HG03108 (cell line): ENCODE data around the gene LRMDA.

ENCODE experiments used
- ATAC-seq: cut with Tn5 transposase; IDR thresholded peaks from one replicate; pipeline ENCODE4 v1.9.1; 2021; ENCODE audit warnings: moderate library complexity; ENCODE audit not compliant: unreplicated experiment

Gene LRMDA

DNA sequence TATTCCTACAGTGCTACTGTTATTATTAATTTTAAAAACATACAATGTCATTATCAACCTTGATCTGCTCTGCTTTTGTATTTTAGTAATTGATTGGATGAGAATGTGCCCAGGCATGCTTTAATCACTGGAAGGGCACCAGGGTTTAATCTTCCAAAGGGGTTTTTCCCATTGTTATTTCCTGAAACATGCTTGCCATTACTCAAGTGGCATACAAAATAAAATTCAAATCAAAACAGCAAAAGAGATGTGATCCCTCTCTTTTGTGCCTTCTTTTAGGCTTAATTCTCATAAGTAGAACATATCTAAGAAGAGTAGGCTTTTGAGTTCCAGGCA, 963.3 kb downstream of the LRMDA start:
- ATAC-seq, result no peak

DNA sequence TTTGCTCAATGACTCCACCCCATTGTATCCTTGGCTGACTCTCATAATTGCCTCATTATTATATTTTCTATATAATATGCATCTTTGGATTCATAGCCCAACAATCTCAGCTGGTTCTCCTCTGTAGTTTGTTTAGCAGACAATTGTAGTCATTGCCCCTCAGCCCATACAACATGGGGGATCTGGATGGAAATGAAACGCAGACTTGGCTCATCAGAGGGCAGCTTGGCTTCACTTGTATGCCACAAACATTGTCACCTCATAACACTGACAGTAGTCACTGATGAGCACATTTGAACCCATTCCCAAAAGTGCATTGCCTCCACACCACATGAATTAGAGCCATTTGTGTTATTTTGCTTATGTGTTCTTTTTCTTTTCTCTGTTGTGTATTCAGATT, 963.8 kb downstream of the LRMDA start:
- ATAC-seq, result no peak

DNA sequence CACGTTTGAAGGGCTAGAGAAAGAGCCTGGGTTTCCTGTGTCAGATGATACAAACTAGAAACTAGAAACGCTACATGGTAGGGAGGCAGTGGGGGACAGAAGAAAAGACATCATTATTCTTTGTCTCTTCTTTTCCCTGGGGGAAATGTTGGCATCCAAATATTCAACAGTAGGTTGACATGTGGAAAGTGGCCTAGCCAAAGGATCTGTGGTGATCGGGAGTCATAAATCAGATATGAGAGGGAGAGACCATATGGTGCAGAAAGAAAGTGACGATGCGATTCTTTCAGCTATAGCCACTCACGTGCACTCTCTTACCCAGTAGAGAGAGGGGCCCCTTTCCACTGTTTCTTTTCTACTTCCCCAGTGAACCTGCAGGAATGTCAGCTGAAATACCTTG, 964.7 kb downstream of the LRMDA start:
- ATAC-seq, result no peak

DNA sequence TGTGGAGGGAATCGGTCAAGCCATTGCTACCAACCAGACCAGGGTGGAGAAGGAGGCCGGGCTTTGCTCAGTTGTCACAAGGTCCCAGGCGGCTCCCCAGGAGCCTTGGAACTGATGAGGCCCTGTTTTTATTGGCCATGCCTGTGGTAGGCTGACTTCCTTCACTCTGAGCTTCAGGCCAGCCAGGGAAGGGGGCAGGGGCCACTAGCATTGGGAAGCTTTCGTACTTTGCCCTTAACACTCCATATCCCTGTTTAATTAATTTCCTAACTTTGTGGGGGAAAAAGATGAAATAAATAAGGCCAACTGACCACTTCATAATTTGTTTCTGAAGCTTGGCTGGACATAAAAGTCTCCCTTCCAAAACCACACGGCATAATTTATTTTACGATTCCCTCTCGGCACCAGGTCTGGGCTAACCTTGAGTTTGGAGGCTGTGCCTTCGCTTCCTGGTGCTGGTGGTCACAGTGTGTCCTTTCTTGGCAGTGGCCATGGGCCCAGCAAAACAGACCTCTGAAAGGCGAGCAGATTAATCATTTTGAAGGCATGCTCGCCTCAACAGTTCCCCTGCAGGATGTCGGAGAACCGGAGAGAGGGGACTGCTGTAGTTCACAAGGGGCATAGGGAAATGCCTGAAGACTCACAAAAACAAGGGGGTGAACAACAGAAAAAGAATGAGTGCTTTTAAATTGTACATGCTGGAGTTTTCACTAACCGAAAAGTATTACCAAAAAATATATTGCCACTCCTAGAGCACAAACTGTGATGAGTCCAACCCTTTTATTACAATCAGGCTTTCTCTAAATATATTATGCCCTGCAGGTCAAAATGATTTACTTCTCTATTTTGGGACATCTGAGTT, 966.0 kb downstream of the LRMDA start:
- ATAC-seq, result no peak

DNA sequence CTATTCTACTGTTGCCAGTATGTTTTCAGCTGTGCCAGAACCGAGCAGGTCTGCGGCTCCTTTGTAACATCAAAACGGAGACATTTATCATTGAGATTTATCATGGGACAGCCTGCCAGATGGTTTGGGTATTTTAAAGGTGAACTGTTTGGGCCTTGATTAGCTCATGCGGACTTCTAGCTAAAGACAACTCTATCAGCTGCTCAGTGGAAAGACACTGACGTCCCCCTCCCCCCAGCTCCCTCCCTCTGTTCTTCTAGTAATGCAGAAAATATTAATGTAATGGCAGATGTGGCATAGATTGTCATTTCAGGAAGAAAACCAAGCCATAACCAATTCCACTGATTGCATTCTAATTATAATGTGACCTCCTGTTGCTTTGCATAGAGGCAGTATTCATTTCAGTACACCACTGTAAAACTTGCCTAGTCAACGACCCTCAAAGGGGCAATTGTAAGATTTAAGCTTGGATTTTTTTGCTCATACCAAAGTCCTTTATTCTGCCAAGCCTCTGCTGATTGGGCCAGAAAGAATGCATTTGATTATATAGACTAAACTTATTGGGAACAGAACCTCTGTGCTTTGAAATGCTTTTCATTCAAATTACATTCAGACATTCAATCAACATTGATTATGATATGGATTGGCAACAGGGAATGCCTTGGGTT, 966.8 kb downstream of the LRMDA start:
- no peak for ATAC-seq

DNA sequence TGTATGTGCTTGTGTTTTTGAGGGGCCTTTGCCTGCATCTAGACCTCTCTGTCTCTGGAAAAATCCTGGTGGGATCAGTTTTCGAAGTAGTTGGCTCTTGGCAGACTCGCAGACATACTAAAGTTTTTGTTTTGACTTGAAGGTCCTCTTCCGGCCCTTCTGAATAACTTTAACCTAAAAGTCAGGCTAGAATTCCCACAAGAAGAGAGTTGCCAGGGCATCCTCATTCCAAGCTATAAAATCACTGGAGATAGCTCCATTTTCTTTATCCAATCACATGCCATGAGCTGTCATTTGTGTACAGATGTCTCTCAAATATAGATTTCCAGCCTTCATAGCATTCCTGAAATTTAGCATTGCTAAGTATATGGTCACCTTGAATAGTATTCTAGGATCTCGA, 967.8 kb downstream of the LRMDA start:
- no peak for ATAC-seq

DNA sequence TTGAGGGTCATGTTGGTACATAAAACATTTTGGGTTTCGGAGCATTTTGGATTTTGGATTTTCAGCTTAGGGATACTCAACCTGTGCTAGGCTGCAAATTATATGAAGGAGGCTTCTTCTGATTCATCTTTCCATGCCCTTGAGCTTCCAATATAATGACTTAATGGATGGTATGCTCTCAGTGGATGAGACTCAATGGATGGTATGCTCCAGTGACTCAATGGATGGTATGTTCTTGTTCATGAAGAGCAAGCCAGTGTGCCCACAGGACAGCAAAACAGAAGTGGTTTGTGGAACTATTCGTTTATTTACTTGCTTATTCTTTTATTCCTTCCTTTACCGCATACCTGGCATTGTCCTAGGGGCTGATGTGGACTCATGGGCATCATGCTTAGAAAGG, 969.6 kb downstream of the LRMDA start:
- no peak for ATAC-seq

DNA sequence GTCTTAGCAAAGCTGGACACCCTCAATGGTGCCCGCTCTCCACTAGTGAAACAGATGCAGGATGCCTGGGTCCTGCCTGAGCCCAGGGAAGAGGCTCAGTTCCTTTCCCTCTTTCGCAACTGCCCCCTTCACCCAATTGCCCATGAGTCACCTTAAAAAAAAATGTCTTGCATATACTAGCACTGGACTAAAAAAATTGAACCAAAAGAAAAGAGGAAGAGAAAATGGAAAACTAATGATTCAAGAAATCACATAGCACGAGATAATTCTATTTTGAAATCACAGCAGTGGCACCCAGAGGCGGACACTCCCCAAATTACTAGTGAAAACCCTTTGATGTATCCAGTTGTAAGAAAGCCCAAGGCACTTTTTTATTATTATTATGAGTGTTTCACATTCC, 972.5 kb downstream of the LRMDA start:
- no peak for ATAC-seq

DNA sequence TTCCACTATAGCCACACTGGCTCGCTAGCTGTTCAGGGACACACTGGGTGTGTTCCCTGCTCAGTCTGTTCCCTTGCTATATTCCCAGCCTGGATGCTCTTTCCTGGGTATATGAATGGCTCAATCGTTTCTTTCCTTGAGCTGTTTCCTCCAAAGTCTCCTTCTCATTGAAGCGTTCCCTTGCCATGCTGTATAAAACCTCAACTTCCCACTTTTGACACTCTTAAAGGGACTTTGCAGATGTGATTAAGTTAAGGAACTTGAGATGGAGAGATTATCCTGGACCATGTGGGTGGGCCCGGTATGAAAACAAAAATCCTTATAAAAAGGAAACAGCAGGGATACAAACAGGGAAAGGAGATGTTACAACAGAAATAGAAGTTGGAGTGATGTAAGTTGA, 973.1 kb downstream of the LRMDA start:
- no peak for ATAC-seq

DNA sequence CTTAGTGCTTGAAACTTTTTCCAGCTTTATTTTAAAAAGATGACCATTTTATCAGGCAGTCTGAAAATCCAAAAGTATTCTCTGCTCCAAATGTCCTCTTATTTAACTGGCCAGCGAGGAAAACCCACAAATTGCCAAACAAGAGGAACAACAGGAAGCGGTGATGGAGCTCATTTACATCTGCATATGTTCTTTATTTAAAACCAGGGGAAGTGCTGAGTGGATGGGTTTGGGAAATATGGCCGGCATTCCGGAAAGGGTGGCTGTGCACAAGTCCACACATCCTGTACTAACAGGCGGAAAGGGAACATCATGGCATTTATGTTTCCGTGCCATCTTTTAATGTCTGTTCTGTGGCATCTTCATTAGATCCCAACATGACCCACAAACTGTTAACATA, 974.5 kb downstream of the LRMDA start:
- ATAC-seq, result no peak

DNA sequence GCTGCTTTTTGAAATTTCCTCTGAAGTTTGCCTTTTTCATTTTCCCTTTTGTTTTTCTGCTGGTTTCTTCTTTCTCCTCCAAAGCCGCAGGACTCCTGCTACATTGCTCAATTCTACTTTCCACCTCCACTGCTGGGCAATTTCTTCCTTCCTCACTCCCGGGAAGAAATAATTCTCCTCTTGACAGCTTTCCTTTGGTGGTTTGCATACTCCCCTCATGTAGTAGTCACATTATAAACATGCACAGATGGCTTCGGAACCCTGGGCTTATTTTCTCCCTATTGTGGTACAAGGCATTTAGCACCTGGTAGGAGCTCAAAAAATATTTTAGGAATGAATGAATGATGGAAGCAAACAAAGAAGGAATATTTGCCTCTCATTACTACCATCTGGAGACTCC, 977.2 kb downstream of the LRMDA start:
- no peak for ATAC-seq

DNA sequence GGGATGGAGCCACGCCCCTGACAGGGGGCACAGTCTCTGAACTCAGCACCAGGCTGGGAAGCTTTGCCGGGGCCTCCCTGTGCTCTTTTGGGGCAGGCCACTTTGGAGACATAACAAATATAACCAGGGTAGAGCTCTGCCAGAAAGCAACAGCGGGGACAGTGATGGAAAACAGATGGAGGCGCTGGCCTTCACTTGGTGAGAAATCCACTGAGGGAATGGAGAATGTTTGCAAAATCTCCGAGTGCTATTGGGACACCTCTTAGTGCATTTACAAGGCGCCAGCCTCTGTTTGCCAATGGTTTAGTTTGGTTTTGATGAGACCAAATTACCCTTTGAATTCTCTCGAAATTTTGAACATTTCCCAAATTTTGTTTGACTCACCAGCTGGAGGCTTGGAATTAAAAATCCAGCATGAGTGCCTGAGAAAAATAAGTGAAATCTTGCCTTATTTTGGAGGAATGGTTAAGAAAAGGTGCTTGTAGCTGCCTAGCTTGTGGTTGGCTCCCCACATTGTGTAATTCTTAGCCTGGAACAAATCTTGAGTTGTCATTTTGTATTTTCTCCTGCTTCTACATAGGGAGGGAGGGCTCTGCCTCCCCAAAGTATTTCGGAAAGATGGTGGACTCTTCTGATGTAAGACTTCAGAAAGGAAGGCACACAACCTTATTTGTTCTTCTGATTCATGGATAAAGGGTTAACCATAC, 980.5 kb downstream of the LRMDA start:
- no peak for ATAC-seq

DNA sequence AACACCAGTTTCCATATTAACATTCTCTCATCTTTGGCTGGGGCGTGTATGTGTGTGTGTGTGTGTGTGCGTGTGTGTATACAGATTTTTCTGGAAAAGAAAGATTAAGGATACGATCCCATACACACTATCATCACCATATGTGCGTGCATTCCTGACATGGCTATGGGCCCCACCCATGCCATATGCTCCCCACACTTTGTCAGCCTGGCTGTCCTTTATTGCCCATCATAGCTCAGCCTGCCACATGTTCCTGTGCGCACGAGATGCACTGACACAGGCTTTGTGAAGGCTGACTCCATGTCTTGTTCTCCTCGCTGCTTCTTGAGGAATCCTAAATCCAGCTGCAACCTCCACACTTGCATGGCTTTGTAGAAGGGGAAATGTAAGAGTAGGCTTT, 984.1 kb downstream of the LRMDA start:
- ATAC-seq, result no peak

DNA sequence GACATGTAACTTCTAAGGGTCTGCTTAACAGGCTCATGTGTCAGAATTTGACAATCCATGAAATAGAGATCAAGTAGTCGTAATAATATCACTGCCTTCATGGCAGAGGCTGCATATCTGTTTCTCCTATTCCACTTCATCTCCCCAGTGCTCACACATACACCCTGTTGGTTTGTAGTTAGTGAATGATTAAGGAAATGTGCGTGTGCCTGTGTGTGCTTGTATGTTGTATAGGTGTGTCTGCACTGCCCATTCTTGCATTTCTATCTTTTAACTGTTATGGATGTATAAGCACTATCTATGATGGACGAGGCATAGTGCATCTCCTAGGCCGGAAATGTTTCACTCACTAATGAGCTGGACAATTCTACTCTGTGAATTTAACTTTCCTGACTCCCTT, 985.2 kb downstream of the LRMDA start:
- ATAC-seq, result no peak

DNA sequence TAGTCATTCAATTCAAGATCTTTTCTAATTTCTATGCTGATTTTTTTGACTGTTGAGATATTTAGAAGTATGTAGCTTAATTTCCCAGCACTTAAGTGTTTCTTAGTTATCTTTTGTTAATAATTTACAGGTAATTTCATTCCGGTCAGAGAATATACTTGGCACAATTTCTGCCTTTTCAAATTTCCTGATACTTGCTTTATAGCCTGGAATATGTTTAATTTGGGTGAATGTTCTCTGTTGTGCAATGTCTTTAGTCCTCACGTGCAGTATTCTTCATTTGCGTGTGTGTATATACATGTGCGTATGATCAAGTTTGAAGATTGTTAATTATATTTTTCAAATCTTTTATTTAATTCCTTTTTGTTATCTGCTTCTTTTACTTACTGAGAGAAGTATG, 989.3 kb downstream of the LRMDA start:
- no peak for ATAC-seq

DNA sequence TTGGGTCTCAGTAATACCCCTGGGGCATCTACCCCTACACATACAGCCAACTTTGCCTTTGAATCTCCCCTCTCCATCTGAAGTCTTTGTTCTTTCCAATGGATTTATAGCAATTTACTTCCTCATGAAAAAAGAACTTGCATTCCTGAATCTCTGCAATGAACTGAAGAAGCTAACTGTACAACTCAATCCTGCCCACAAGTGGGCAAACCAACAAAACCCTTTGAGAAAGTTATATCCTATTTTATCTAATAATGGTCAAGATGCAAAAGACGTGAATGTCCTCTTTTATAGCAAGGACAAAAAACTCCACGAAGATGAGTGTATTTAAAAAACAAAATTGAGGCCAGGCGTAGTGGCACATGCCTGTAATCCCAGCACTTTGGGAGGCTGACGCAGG, 991.3 kb downstream of the LRMDA start:
- ATAC-seq, result no peak

DNA sequence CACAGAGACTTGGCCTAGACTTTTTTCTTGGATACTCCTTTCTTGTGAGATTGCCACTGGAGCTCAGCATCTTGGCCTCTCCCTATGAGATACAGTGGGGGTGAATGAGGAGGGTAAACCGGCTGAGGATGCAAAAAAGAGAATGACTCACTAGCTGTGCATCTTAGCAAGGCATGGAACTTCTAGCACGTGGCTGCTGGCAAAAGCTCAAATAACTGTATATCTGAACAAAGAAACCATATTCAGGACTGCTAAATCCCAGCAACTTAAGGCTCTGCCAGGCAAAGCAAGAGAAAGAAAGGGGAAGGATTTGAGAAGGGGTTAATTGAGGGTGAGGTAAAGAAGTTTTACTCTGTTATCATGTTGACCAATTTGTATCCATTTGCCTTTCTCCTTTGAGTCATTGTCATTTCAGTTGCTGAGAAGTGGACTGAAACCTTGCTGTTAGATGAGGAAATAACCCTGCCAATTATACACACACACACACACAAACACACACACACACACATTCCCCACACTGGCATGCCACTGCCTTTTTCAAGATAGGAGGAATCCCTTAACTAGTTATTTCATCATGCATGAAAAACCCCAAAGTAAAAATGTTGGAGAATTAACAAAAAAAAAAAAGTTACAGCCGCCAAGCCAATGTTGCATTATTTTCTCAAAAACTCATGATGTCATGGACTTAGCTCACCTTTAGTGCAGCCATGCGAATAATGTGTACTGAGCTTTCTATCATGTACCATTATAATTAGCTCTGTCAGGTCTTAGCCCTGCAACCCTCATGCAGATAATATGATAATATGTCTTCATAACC, 997.3 kb downstream of the LRMDA start:
- no peak for ATAC-seq

DNA sequence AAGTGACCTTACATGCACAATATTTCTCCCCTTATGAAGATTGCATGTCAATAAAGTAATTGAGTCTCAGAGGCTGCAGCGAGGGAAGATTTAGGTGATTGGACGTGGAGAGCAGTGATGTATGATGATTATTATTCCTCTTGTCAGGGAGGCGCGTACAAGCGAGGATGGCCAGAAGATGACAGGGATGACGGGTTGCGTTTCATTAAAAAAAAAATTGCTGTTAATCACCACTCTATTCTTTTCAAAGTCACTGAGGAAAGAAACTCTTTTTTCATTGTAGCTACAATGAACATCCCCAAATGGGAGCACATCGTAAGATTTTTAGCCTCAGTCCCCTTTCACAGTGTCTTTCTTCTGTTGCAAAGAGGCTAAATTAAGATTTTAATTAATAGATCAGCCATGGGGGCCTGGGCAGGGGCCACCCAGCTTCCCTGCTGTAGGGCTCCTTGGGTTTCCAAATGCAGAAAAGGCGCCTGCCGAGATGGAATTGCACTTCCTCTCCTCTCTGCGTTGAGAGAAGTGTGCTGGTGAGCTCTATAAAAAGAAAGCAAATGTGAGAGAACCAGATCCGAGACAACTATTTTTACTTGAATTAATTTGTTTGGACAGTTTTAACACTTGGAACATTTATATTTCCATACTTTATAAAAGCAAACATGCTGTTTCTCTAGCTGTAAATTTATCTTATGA, 998.1 kb downstream of the LRMDA start:
- ATAC-seq, result no peak

DNA sequence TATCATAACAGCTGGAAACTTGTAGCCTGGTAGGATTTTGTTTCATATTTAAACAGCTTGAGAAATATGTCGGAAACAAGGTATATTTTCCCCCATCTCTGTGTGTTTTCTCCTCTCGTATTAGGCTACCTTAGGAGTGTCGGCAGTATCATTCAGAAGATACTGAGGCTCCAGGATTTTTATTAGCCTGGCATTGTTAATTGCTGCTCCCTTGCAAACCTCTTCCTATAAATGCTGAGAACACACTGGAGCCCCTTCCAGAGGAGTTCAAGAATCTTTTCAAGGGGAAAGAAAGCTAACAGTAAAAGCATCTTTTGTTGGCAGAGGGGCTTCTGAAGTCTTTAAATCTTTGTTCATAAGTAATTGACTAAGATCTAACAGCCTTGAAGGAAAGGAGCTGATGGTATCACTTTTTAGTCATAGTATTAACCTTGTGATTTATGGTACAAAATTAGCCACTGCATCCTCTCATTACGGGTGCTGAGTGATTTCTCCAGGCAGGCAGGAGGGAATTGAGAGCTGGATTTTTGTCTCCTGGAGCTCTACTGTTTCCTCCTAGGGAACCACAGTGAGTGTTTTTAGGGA, 998.7 kb downstream of the LRMDA start:
- no peak for ATAC-seq
